ENCODE measurements around the gene RAB44.

The RAB44 gene

GRCh38 chr6:36757943-36758508 lies 60.4 kb downstream of the RAB44 start:
- Histone ChIP-seq H2AFZ (no peak overlapping the region), H3K36me3 (ENCODE audit: control insufficient read depth, insufficient read depth, low read length) (no peaks in the 10 kb centered on the region), H3K4me2 (ENCODE audit: low read length) (no peak overlapping the region), H3K9me3 (ENCODE audit: control insufficient read depth, low read length) (no peaks in the 10 kb centered on the region), H3K79me2 (no peaks in the 10 kb centered on the region), H3K27ac (no peak overlapping the region), H3K4me1 (peaks cover 7% of the 10 kb centered on the region), H3K27me3 (ENCODE audit: control insufficient read depth, insufficient read depth, low read length) (no peaks in the 10 kb centered on the region), H3K4me3 (ENCODE audit: low read depth, low read length) (no peak overlapping the region), H3K9ac (no peak overlapping the region)
- no peak for TF ChIP-seq CTCF (IDR thresholded peaks at IDR 0.05)

GRCh38 chr6:36758516-36759147 lies 61.0 kb downstream of the RAB44 start:
- Histone ChIP-seq H3K9ac (no peak overlapping the region), H3K4me1 (peaks cover 2% of the 10 kb centered on the region), H3K36me3 (ENCODE audit: control insufficient read depth, insufficient read depth, low read length) (no peaks in the 10 kb centered on the region), H3K4me2 (ENCODE audit: low read length) (no peak overlapping the region), H3K4me3 (ENCODE audit: low read depth, low read length) (no peak overlapping the region), H3K27me3 (ENCODE audit: control insufficient read depth, insufficient read depth, low read length) (no peaks in the 10 kb centered on the region), H3K27ac (no peak overlapping the region), H2AFZ (peak overlapping the region; percentile 12), H3K79me2 (no peaks in the 10 kb centered on the region), H3K9me3 (ENCODE audit: control insufficient read depth, low read length) (no peaks in the 10 kb centered on the region)
- TF ChIP-seq CTCF (IDR thresholded peaks at IDR 0.05): no peak

GRCh38 chr6:36759148-36759759 lies 61.6 kb downstream of the RAB44 start:
- Histone ChIP-seq H3K27ac (no peak overlapping the region), H3K4me3 (ENCODE audit: low read depth, low read length) (no peak overlapping the region), H3K4me2 (ENCODE audit: low read length) (no peak overlapping the region)

GRCh38 chr6:36760685-36761435 lies 63.2 kb downstream of the RAB44 start:
- H3K36me3 ChIP-seq (ENCODE audit: control insufficient read depth, insufficient read depth, low read length): no peaks in the 10 kb centered on the region
- no peaks in the 10 kb centered on the region for H3K9me3 ChIP-seq (ENCODE audit: control insufficient read depth, low read length)
- no peak overlapping the region for H3K9ac ChIP-seq
- H3K27me3 ChIP-seq (ENCODE audit: control insufficient read depth, insufficient read depth, low read length): no peaks in the 10 kb centered on the region
- no peak overlapping the region for H3K4me2 ChIP-seq (ENCODE audit: low read length)
- no peaks in the 10 kb centered on the region for H3K4me1 ChIP-seq
- H3K79me2 ChIP-seq: no peaks in the 10 kb centered on the region
- H2AFZ ChIP-seq: no peak overlapping the region
- no peak overlapping the region for H3K4me3 ChIP-seq (ENCODE audit: low read depth, low read length)
- TF ChIP-seq CTCF (IDR thresholded peaks at IDR 0.05): no peak
- no peak overlapping the region for H3K27ac ChIP-seq

More at GRCh38 chr6:36759148-36759759, 61.6 kb downstream of the RAB44 start:
- Histone ChIP-seq H3K4me1 (no peaks in the 10 kb centered on the region), H3K9me3 (ENCODE audit: control insufficient read depth, low read length) (no peaks in the 10 kb centered on the region), H3K79me2 (no peaks in the 10 kb centered on the region), H3K36me3 (ENCODE audit: control insufficient read depth, insufficient read depth, low read length) (no peaks in the 10 kb centered on the region), H3K27me3 (ENCODE audit: control insufficient read depth, insufficient read depth, low read length) (no peaks in the 10 kb centered on the region), H3K9ac (no peak overlapping the region), H2AFZ (peak overlapping the region; percentile 12)
- peak; percentile 99 for TF ChIP-seq CTCF (IDR thresholded peaks at IDR 0.05)

Measured in parathyroid adenoma (tissue), 2 donors.